NOMO-1 (cell line): Measurements from ENCODE around the gene OR4A5.
"Not testable (repeated sequence)": the region's sequence is repeated elsewhere in the genome, so short reads cannot be mapped to it uniquely, and the experiment has no call there.

ENCODE experiments used
- DNase-seq, 2 experiments: peaks; one replicate each; lab custom pipeline; 2025; ENCODE audit not compliant: unreplicated experiment in 2 of 2; lab: John Stamatoyannopoulos, UW

OR4A5 gene

GRCh38 chr11:54706532-54706931 is at the start of gene OR4A5:
OR4A5 (plus strand) TSS chr11:54706832; CDS start chr11:54706885, 53 bp downstream.
- not testable (repeated sequence) for DNase-seq

DNA sequence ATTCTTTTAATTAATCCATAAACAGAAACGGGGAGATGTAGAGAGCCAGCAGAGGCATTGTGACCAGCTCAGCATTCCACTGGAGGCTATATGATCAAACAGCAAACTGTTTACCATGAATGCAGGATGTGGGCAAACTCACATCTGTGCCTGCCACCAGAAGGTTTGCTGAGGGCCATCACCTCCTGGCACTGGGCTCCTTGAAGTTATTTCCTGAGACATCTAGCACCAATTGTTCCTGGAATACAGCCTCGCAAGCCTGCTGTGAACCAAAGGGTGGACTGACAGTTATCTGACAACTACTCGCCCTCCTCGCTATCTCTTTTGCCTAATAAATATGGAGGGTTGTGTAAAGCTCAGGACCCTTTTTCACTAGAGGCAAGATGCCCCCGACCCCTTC is 13.5 kb downstream of the OR4A5 start:
- not testable (repeated sequence) for DNase-seq
